ENCODE results near the gene METTL24.
"Not testable (repeated sequence)": the region's sequence is repeated elsewhere in the genome, so short reads cannot be mapped to it uniquely, and the experiment has no call there.

METTL24 gene

DNA sequence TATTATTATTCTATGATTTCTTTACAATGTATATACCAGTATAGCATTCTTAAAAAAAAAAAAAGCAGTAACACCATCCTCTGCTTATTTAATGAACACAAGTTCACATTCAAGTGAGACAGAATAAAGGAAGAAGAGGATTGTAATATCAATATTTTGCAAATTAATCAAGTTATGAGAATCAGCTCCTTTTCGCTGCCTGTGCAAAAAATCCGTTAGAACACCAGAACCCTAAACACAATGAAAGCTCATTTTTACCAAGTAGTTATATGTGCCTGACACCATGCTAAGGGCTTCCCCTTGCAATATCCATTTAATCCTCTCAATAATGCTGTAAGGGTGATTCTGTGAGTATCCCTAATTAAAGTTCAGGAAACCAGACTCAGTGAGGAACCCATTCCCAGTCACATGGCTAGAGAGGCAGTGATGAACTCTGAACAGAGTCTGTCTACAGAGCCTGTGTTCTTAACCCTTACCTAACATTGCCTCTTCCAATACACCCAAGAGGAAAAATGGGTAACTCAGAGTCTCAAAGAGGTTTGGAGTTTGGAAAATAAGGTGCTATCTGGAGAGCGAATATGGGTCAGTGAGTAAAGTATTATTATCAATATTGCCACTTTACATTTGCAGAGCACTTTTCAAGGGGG, 111.1 kb downstream of the METTL24 start:
- no peak overlapping the region for H3K27ac ChIP-seq

GRCh38 chr6:110246378-110246777, 111.8 kb downstream of the METTL24 start:
- H3K27ac ChIP-seq = no peak overlapping the region
- no peak for TF ChIP-seq CTCF (IDR thresholded peaks at IDR 0.05)

More for the DNA sequence above, 111.1 kb downstream of the METTL24 start:
- TF ChIP-seq CTCF (IDR thresholded peaks at IDR 0.05) = no peak

DNA sequence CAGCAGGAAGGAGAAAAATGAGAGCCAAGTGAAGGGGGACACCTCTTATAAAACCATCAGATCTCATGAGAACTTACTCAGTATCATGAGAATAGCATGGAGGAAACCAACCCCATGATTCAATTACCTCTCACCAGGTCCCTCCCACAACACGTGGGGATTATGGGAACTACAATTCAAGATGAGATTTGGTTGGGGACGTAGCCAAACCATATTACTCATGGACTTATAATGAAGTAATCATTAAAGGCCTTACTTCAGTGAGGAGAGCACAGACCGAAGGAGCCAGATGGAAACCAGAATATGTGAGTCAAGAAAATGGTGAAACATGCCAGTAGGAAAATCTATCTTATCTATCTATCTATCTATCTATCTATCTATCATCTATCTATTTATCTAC, 113.5 kb downstream of the METTL24 start:
- not testable (repeated sequence) for H3K27ac ChIP-seq

DNA sequence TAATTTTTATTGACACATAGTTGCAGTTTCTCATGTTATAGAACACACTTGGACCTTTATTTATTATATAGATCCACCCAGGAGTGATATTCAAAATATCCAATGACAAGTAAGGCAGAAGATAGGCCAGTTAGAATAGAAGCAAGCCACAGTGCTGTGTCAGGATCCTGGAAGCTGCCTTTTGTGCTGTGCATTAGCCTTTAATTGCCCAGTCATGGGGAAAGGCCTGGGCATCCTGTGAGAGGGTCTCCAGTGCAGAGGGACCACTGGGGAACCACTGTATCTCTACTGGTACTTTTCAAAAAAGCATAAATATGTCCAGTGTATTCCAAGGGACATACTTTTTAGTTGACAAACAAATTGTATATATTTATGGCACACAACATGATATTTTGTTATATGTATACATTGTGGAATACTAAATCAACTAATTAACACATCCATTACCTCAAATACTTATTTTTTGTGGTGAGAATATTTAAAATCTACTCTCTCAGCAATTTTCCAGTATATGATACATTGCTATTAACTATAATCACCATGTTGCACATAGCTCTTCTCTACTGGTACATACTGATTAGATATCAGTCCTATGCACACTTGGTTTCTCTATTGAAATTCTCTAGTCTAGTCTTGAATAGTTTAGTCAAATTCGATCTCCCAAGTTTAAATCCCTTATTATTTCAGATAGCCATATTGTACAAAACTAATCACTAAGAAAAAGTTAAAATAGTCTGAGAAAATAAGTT, 118.4 kb downstream of the METTL24 start:
- TF ChIP-seq ZFX (IDR thresholded peaks at IDR 0.05; ENCODE audit: borderline replicate concordance) = no peak
- no peak for TF ChIP-seq CTCF (IDR thresholded peaks at IDR 0.05)
- H3K27ac ChIP-seq = no peak overlapping the region

DNA sequence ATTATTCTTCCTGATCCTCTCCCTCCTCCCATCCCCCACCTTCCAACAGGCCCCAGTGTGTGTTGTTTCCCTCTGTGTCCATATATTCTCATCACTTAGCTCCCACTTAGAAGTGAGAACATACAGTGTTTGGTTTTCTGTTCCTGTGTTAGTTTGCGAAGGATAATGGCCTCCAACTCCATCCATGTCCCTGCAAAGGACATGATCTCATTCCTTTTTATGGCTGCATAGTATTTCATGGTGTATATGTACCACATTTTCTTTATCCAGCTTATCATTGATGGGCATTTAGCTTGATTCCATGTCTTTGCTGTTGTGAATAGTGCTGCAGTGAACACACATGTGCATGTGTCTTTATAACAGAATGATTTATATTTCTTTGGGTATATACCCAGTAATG, 122.1 kb downstream of the METTL24 start:
- not testable (repeated sequence) for H3K27ac ChIP-seq

GRCh38 chr6:110233770-110234374, 124.3 kb downstream of the METTL24 start:
- H3K27ac ChIP-seq = no peak overlapping the region
- no peak for TF ChIP-seq CTCF (IDR thresholded peaks at IDR 0.05)
- no peak for TF ChIP-seq ZFX (IDR thresholded peaks at IDR 0.05; ENCODE audit: borderline replicate concordance)

DNA sequence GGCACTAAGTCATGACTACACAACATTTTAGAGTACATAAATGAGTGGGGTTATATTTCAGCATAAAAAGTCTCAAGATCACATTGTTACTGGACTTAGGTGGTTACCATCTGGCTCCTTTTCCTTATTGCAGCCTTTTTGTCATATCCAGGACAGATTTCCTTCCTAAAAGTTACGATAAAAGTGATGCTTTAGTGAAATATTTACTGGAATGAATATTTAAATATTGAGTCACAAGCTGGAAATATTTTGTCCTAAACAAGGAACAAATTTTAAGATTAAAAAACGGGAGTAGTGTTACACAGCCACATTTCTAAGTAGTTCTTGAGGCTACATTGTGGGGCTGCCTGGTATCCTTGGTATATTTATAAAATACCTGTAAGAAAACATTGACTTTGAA, 125.7 kb downstream of the METTL24 start:
- H3K27ac ChIP-seq = no peak overlapping the region
- TF ChIP-seq CTCF (IDR thresholded peaks at IDR 0.05) (no peak), ZFX (IDR thresholded peaks at IDR 0.05; ENCODE audit: borderline replicate concordance) (no peak)

DNA sequence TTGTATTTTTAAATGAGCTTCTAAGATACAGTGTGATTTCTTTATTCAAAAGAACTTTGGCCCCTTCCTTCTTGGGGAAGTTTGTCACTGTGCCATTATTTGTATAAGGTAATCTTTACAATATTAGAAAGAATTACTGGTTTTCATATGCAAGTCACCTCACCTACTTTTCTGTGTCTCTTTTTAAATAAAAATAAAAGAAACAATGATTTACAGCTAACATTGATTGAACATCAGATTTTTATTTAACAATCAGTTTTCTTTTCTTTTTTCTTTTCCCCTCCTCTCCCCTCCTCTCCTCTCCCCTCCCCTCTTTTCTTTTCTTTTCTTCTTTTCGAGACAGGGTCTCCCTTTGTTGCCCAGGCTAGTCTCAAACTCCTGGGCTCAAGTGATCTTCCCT, 131.9 kb downstream of the METTL24 start:
- no peak for TF ChIP-seq CTCF (IDR thresholded peaks at IDR 0.05)
- TF ChIP-seq ZFX (IDR thresholded peaks at IDR 0.05; ENCODE audit: borderline replicate concordance) = no peak
- H3K27ac ChIP-seq = no peak overlapping the region
